ENCODE results near the gene KCNJ4. TPM values are rescaled to one million over a fixed set of nuclear protein-coding genes. Genes with fewer than 3 reads are reported as not detected.

KCNJ4 gene
- total RNA-seq, 1 experiment from 2014 or later = 0.22 TPM

DNA sequence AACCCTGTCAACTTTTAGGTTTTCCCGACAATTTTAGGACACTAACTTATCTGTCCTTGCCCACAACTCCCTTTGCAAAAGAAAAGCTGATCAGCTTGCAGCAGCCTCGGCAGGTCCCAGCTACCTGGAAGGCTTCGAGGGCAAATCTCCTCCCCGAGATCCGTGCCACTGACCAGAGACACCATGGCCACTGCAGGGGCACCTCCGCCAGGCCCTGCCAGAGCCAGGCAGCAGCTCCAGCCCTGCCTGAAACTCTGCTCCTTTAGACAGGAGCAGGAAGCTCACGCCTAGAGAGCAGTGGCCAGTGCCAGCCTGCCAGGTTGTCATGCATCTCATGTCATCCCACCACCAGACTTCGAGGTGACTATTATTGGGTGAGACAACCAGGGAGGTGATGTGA is 21.1 kb downstream of the KCNJ4 start:
- no TSS peak for BruUV-seq (replicated peaks)

DNA sequence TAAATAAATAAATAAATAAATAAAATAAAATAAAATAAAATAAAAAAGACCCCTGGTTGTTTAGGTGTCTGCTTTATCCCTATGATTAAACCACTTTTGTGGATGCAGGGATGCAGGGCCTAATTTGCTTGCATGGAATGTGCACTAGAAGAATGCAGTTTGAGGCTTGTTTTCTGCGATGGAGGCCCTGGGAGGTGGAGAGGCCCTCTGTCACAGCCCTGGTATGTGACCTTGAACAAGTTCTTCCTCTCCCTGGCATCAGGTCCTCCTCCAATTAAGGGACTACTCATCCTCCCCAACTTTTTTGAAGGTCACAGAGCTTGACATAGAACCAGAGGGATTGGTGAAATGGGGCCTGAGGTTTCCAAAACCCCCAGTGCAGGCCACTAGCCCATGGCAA is 22.7 kb downstream of the KCNJ4 start:
- Histone ChIP-seq H3K27me3 (ENCODE audit: insufficient read depth, low read depth) (0 out of 2 replicates have a peak, but pooled peaks cover 3% of the 10 kb centered on the region), H3K36me3 (ENCODE audit: low read depth) (no peaks in the 10 kb centered on the region), H3K4me2 (no peak overlapping the region), H3F3A (ENCODE audit: insufficient read depth, low read depth) (no peaks in the 10 kb centered on the region), H3K79me2 (ENCODE audit: low read depth) (no peaks in the 10 kb centered on the region), H3K4me1 (replicated peaks; ENCODE audit: insufficient read depth) (no peaks in the 10 kb centered on the region), H2AFZ (no peak overlapping the region), H4K20me1 (ENCODE audit: insufficient read depth) (no peaks in the 10 kb centered on the region), H3K27ac (no peak overlapping the region), H3K4me3 (no peak overlapping the region), H3K9me2 (ENCODE audit: insufficient read depth) (no peaks in the 10 kb centered on the region), H3K9me3 (ENCODE audit: insufficient read depth, low read depth) (no peaks in the 10 kb centered on the region)
- DNase-seq = no peak
- CTCF ChIA-PET = no interaction called here
- POLR2A ChIA-PET (ENCODE audit: unreplicated experiment) = no interaction called here
- TF ChIP-seq EZH2 (IDR thresholded peaks at IDR 0.05; ENCODE audit: low read depth) (no peak), CTCF (conservative IDR thresholded peaks at IDR 0.05) (no peak)
- no TSS peak for BruUV-seq (replicated peaks)
- intact Hi-C loops (cut with micrococcal nuclease; ENCODE audit: unreplicated experiment) = no loop called here

More for the DNA sequence above, 21.1 kb downstream of the KCNJ4 start:
- H3K4me3 ChIP-seq = no peak overlapping the region
- no peak for DNase-seq
- no peaks in the 10 kb centered on the region for H3K9me3 ChIP-seq (ENCODE audit: insufficient read depth, low read depth)
- TF ChIP-seq EZH2 (IDR thresholded peaks at IDR 0.05; ENCODE audit: low read depth) = no peak
- no peak for TF ChIP-seq CTCF (conservative IDR thresholded peaks at IDR 0.05)
- H3F3A ChIP-seq (ENCODE audit: insufficient read depth, low read depth) = no peaks in the 10 kb centered on the region
- no peaks in the 10 kb centered on the region for H3K79me2 ChIP-seq (ENCODE audit: low read depth)
- intact Hi-C loops (cut with micrococcal nuclease; ENCODE audit: unreplicated experiment) = no loop called here
- ChIA-PET CTCF (interaction anchor here (0.6 kb wide), 1 partner anchor 204 kb away, joined by 3 read pairs; no protein-coding TSS in a partner anchor), POLR2A (ENCODE audit: unreplicated experiment) (interaction anchor here (0.6 kb wide), 1 partner anchor 35 kb away, joined by 4 read pairs; no protein-coding TSS in a partner anchor)
- H3K27me3 ChIP-seq (ENCODE audit: insufficient read depth, low read depth) = 0 out of 2 replicates have a peak, but pooled peaks cover 3% of the 10 kb centered on the region
- H3K36me3 ChIP-seq (ENCODE audit: low read depth) = no peaks in the 10 kb centered on the region
- no peak overlapping the region for H3K27ac ChIP-seq
- H2AFZ ChIP-seq = no peak overlapping the region
- no peaks in the 10 kb centered on the region for H3K4me1 ChIP-seq (replicated peaks; ENCODE audit: insufficient read depth)
- no peak overlapping the region for H3K4me2 ChIP-seq
- no peaks in the 10 kb centered on the region for H4K20me1 ChIP-seq (ENCODE audit: insufficient read depth)
- H3K9me2 ChIP-seq (ENCODE audit: insufficient read depth) = no peaks in the 10 kb centered on the region

GRCh38 chr22:38431266-38432010 is 23.6 kb downstream of the KCNJ4 start:
- ChIA-PET CTCF (no interaction called here), POLR2A (ENCODE audit: unreplicated experiment) (interaction anchor here (0.6 kb wide), 1 partner anchor 30 kb away, joined by 3 read pairs; no protein-coding TSS in a partner anchor)
- TF ChIP-seq EZH2 (IDR thresholded peaks at IDR 0.05; ENCODE audit: low read depth) (no peak), CTCF (conservative IDR thresholded peaks at IDR 0.05) (no peak)
- Histone ChIP-seq H3K36me3 (ENCODE audit: low read depth) (no peaks in the 10 kb centered on the region), H3K4me1 (replicated peaks; ENCODE audit: insufficient read depth) (no peaks in the 10 kb centered on the region), H3K9me2 (ENCODE audit: insufficient read depth) (no peaks in the 10 kb centered on the region), H4K20me1 (ENCODE audit: insufficient read depth) (no peaks in the 10 kb centered on the region), H3K27ac (no peak overlapping the region), H2AFZ (no peak overlapping the region), H3K27me3 (ENCODE audit: insufficient read depth, low read depth) (0 out of 2 replicates have a peak, but pooled peaks cover 3% of the 10 kb centered on the region), H3K9me3 (ENCODE audit: insufficient read depth, low read depth) (no peaks in the 10 kb centered on the region), H3K4me2 (no peak overlapping the region), H3K4me3 (no peak overlapping the region), H3F3A (ENCODE audit: insufficient read depth, low read depth) (no peaks in the 10 kb centered on the region), H3K79me2 (ENCODE audit: low read depth) (no peaks in the 10 kb centered on the region)
- intact Hi-C loops (cut with micrococcal nuclease; ENCODE audit: unreplicated experiment) = no loop called here
- BruUV-seq (replicated peaks) = no TSS peak
- no peak for DNase-seq

Data from PC-9 (cell line).